ENCODE measurements around the gene GPC3.

Gene GPC3

GRCh38 chrX:133869270-133869669, 116.1 kb downstream of the GPC3 start:
- in situ Hi-C loops (cut with HindIII; ENCODE audit: low sequenced_read_pairs), result no loop called here
- DNase-seq (ENCODE audit: low read depth, low spot score), result no peak
- H3K4me3 ChIP-seq (ENCODE audit: low read depth, low read length), result no peak overlapping the region
- TF ChIP-seq, protein P1, sequence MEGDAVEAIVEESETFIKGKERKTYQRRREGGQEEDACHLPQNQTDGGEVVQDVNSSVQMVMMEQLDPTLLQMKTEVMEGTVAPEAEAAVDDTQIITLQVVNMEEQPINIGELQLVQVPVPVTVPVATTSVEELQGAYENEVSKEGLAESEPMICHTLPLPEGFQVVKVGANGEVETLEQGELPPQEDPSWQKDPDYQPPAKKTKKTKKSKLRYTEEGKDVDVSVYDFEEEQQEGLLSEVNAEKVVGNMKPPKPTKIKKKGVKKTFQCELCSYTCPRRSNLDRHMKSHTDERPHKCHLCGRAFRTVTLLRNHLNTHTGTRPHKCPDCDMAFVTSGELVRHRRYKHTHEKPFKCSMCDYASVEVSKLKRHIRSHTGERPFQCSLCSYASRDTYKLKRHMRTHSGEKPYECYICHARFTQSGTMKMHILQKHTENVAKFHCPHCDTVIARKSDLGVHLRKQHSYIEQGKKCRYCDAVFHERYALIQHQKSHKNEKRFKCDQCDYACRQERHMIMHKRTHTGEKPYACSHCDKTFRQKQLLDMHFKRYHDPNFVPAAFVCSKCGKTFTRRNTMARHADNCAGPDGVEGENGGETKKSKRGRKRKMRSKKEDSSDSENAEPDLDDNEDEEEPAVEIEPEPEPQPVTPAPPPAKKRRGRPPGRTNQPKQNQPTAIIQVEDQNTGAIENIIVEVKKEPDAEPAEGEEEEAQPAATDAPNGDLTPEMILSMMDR (IDR thresholded peaks at IDR 0.05; ENCODE audit: low read depth, low read length), result no peak

GRCh38 chrX:133868682-133869081, 116.7 kb downstream of the GPC3 start:
- TF ChIP-seq, protein P1 (IDR thresholded peaks at IDR 0.05; ENCODE audit: low read depth, low read length), result no peak
- in situ Hi-C loops (cut with HindIII; ENCODE audit: low sequenced_read_pairs), result no loop called here
- no peak overlapping the region for H3K4me3 ChIP-seq (ENCODE audit: low read depth, low read length)
- DNase-seq (ENCODE audit: low read depth, low spot score), result no peak

- DNase-seq (ENCODE audit: low read depth, low spot score), result no peak
- H3K4me3 ChIP-seq (ENCODE audit: low read depth, low read length), result no peak overlapping the region
- TF ChIP-seq, protein P1 (IDR thresholded peaks at IDR 0.05; ENCODE audit: low read depth, low read length), result no peak
- in situ Hi-C loops (cut with HindIII; ENCODE audit: low sequenced_read_pairs), result no loop called here
Observed at GRCh38 chrX:133868250-133868649, 117.1 kb downstream of the GPC3 start.

DNA sequence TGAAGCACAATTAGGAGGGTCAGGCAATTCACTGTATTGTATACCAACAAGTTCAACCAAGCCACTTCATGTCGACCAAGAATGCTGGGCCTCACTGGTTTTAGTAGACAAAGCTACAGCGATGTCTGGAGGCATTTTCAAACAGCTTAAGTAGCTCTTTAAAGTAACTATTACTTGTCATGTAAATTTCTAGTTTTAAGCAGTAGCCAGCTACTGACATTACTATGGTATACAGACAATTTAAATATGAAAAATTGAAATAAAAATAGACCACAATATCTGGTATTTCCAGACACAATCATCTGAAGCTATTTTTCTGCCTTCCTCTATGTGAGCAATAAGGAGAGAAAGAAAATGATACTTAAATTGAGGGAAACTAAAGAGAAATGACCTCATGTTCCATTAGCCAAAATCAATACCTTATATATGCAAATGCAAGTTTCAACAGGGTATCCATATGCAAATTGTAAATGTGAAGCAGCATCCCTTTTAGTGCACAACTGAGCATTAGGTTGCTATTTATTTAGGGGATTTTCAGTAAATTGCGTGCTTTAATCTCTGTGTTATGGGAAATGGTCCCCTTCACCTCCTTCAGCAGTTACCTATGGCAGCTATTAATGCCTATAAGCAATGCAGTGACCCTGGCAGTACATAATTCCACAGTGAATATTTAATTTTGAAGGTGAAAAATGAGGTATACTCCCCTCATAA, 119.5 kb downstream of the GPC3 start:
- TF ChIP-seq, protein P1 (IDR thresholded peaks at IDR 0.05; ENCODE audit: low read depth, low read length), result no peak

DNA sequence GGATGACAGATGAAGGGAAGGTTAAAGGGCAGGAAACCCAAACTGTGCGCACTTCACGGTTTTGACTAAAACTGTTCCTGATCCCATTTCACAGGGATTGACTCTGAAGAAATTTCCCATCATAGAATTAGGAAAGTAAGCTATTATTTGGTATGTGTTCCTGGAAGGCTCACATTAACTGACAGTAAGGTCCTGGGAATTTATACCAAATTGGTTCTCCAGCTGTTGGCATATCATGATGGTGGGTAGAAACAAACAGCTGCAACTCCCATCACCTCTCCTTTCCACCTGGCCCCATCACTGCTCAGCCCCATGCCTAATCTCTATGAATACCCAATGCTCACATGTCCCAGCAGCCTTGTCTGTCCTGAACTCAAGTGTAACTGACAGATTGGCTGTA, 121.2 kb downstream of the GPC3 start:
- in situ Hi-C loops (cut with HindIII; ENCODE audit: low sequenced_read_pairs), result no loop called here

More for the DNA sequence above, 119.5 kb downstream of the GPC3 start:
- no peak overlapping the region for H3K4me3 ChIP-seq (ENCODE audit: low read depth, low read length)
- in situ Hi-C loops (cut with HindIII; ENCODE audit: low sequenced_read_pairs), result no loop called here
- DNase-seq (ENCODE audit: low read depth, low spot score), result no peak

DNA sequence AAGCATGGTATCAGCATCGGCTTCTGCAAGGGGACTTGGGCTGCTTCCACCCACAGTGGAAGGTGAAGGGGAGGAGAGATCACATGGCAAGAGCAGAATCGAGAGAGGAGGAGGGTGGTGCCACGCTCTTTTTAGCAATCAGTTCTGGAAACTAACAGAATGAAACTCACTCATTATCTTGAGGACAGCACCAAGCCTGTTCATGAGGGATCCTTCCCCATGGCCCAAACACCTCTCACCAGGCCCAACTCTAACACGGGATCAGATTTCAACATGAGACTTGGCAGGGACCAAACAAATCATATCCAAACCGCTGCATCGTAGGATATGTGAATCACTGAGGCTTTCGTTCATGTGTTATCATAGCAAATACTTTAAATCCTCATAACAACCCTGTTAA, 125.5 kb downstream of the GPC3 start:
- in situ Hi-C loops (cut with HindIII; ENCODE audit: low sequenced_read_pairs), result no loop called here
- peak; percentile 10 for DNase-seq (ENCODE audit: low read depth, low spot score)
- TF ChIP-seq, protein P1 (IDR thresholded peaks at IDR 0.05; ENCODE audit: low read depth, low read length), result no peak
- H3K4me3 ChIP-seq (ENCODE audit: low read depth, low read length), result no peak overlapping the region

More for the DNA sequence above, 121.2 kb downstream of the GPC3 start:
- DNase-seq (ENCODE audit: low read depth, low spot score), result no peak
- H3K4me3 ChIP-seq (ENCODE audit: low read depth, low read length), result no peak overlapping the region
- TF ChIP-seq, protein P1 (IDR thresholded peaks at IDR 0.05; ENCODE audit: low read depth, low read length), result no peak

Data from astrocyte of the spinal cord (primary cell).